ENCODE results near the gene DPH6.
"Not testable (repeated sequence)": the region's sequence is repeated elsewhere in the genome, so short reads cannot be mapped to it uniquely, and the experiment has no call there.

The DPH6 gene

GRCh38 chr15:35545824-35546510 is at the start of gene DPH6:
Gene DPH6, minus strand, starts transcription at chr15:35546165. Its CDS starts 24 bp downstream, at chr15:35546141.
- CTCF ChIA-PET: interaction anchor here (1.0 to 1.3 kb wide), 2 partner anchors 26 to 49 kb away, joined by 3 to 6 read pairs; no protein-coding TSS in a partner anchor
- POLR2A ChIA-PET: no interaction called here
- TF ChIP-seq CTCF (IDR thresholded peaks at IDR 0.05; ENCODE audit: control extremely low read depth, extremely low read depth, low read depth, missing control alignments): no peak
- DNase-seq (ENCODE audit: extremely low spot score): peak; percentile 78

GRCh38 chr15:35595656-35596055 is 49.7 kb upstream of the DPH6 start:
- TF ChIP-seq CTCF (IDR thresholded peaks at IDR 0.05; ENCODE audit: control extremely low read depth, extremely low read depth, low read depth, missing control alignments): no peak
- ChIA-PET CTCF (interaction anchor here (1.3 kb wide), 3 partner anchors 9 to 49 kb away, joined by 3 to 5 read pairs (median 3); no protein-coding TSS in a partner anchor), POLR2A (no interaction called here)
- no peak for DNase-seq (ENCODE audit: extremely low spot score)

GRCh38 chr15:35591987-35592386 is 46.0 kb upstream of the DPH6 start:
- CTCF ChIA-PET: interaction anchor here (0.9 kb wide), 1 partner anchor 20 kb away, joined by 3 read pairs; no protein-coding TSS in a partner anchor
- POLR2A ChIA-PET; DNase-seq (ENCODE audit: extremely low spot score): not testable (repeated sequence)

GRCh38 chr15:35583863-35584528 is 38.0 kb upstream of the DPH6 start:
- TF ChIP-seq CTCF (IDR thresholded peaks at IDR 0.05; ENCODE audit: control extremely low read depth, extremely low read depth, low read depth, missing control alignments): no peak
- CTCF ChIA-PET: interaction anchor here (0.7 to 1.1 kb wide), 2 partner anchors 14 to 34 kb away, joined by 3 read pairs; no protein-coding TSS in a partner anchor
- DNase-seq (ENCODE audit: extremely low spot score): no peak
- POLR2A ChIA-PET: no interaction called here

GRCh38 chr15:35580606-35581005 is 34.6 kb upstream of the DPH6 start:
- DNase-seq (ENCODE audit: extremely low spot score): no peak
- no peak for TF ChIP-seq CTCF (IDR thresholded peaks at IDR 0.05; ENCODE audit: control extremely low read depth, extremely low read depth, low read depth, missing control alignments)
- CTCF ChIA-PET: no interaction called here
- POLR2A ChIA-PET: no interaction called here

GRCh38 chr15:35567392-35567791 is 21.4 kb upstream of the DPH6 start:
- no peak for TF ChIP-seq CTCF (IDR thresholded peaks at IDR 0.05; ENCODE audit: control extremely low read depth, extremely low read depth, low read depth, missing control alignments)
- ChIA-PET POLR2A (no interaction called here), CTCF (interaction anchor here (1.1 kb wide), 1 partner anchor 14 kb away, joined by 3 read pairs; no protein-coding TSS in a partner anchor)
- no peak for DNase-seq (ENCODE audit: extremely low spot score)

- TF ChIP-seq CTCF (IDR thresholded peaks at IDR 0.05; ENCODE audit: control extremely low read depth, extremely low read depth, low read depth, missing control alignments): no peak
- POLR2A ChIA-PET: no interaction called here
- DNase-seq (ENCODE audit: extremely low spot score): no peak
- CTCF ChIA-PET: interaction anchor here (1.1 kb wide), 1 partner anchor 14 kb away, joined by 3 read pairs; no protein-coding TSS in a partner anchor
Observed at GRCh38 chr15:35566991-35567390, 21.0 kb upstream of the DPH6 start.
